Measurements from ENCODE around the gene CNTRL.

CNTRL gene

GRCh38 chr9:121038362-121038761 is 36.4 kb upstream of the CNTRL start:
- H3K27ac ChIP-seq = no peak overlapping the region
- H3K4me3 ChIP-seq = no peak overlapping the region
- DNase-seq (ENCODE audit: low spot score) = no peak
- TF ChIP-seq, protein P1, sequence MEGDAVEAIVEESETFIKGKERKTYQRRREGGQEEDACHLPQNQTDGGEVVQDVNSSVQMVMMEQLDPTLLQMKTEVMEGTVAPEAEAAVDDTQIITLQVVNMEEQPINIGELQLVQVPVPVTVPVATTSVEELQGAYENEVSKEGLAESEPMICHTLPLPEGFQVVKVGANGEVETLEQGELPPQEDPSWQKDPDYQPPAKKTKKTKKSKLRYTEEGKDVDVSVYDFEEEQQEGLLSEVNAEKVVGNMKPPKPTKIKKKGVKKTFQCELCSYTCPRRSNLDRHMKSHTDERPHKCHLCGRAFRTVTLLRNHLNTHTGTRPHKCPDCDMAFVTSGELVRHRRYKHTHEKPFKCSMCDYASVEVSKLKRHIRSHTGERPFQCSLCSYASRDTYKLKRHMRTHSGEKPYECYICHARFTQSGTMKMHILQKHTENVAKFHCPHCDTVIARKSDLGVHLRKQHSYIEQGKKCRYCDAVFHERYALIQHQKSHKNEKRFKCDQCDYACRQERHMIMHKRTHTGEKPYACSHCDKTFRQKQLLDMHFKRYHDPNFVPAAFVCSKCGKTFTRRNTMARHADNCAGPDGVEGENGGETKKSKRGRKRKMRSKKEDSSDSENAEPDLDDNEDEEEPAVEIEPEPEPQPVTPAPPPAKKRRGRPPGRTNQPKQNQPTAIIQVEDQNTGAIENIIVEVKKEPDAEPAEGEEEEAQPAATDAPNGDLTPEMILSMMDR (IDR thresholded peaks at IDR 0.05) = no peak

DNA sequence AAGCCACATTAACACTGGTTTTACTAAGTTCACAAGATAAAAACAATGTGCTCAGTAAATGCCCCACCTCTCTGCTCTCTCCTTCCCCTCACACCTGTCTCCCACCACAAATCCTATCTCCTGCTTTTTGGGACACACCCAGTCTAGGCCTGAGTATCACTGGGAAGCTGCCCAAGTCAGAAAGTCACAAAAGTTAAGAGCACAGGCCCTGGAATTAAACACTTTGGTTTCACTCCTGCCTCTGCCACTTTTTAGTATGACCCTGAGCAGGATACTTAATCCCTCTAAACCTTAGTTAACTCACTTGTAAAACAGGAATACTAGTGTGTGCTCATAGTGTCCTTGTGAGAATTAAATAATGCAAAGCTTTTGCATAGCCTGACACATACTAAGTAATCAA is 36.0 kb upstream of the CNTRL start:
- TF ChIP-seq, protein P1 (IDR thresholded peaks at IDR 0.05) = no peak
- Histone ChIP-seq H3K4me3 (no peak overlapping the region), H3K27ac (no peak overlapping the region)
- no peak for DNase-seq (ENCODE audit: low spot score)

- H3K27ac ChIP-seq = no peak overlapping the region
- no peak for DNase-seq (ENCODE audit: low spot score)
- TF ChIP-seq, protein P1 (IDR thresholded peaks at IDR 0.05) = no peak
- H3K4me3 ChIP-seq = no peak overlapping the region
Measured at GRCh38 chr9:121048175-121048574, 26.6 kb upstream of the CNTRL start.

DNA sequence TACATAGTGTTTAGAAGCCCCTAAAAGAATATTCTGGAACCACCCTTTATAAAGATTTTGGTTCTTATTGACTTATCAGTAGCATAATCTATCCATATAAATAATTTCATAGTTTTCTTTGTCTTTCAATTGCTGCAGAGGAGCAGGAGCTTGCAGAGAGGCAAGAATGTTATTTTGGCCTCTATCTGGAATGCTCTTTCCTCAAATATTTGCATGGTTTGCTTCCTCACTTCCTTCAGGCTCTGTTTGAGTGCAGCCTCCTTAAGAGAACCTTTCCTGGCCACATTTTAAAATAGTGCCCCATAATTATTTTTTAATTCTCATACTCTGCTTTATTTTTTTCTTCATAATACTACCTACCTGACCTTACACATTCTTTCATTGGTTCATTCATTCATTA is 26.1 kb upstream of the CNTRL start:
- Histone ChIP-seq H3K4me3 (no peak overlapping the region), H3K27ac (no peak overlapping the region)
- DNase-seq (ENCODE audit: low spot score) = no peak
- TF ChIP-seq, protein P1 (IDR thresholded peaks at IDR 0.05) = no peak

DNA sequence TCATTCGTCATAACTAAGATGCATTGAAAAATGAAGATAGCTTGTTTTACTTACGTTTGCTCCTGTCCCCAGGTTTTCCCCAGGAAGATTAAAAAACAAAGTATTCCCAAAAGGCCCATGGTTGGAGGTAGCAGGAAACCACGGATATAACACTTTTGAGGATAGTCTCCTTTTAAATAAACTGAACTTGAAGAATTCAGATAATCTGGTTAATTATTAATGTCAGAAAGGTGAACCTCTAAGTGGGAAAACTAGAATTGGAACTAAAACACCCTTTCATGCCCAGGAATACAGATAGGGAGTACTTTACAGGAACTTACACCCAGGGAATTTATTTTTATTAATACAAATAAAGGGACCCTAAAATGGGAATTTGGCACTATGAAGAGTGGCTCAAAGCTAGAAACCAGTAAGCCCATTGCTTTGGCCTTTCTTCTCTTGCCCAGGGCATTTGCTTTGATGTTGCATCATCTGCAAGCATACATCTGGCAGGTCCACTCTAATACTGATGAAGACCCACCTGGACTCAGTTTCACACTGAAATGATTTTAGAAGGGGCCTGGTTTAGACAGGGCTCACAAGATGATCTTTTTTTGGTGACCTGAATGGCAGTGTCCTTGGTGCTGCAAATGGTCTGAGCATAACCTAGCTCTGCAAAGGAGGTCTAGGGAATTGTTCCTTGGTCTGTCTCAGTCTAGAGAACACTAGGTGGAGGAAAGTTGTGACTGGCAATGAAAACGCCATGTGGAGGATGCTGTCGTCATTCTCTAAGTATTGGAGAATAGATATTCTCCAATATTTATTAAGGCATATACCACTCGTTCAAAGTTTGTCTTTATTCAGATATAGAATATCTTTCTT is 24.4 kb upstream of the CNTRL start, which contains the start of gene C5:
Gene C5, minus strand, starts transcription at position 148 of the 861 bp plus-strand sequence. Its CDS starts 29 bp downstream, at position 119.
- DNase-seq (ENCODE audit: low spot score) = no peak
- TF ChIP-seq, protein P1 (IDR thresholded peaks at IDR 0.05) = no peak
- Histone ChIP-seq H3K27ac (no peak within 1 kb of the TSS), H3K4me3 (no peak within 1 kb of the TSS)

GRCh38 chr9:121053544-121053943 is 21.2 kb upstream of the CNTRL start:
- DNase-seq (ENCODE audit: low spot score) = no peak
- Histone ChIP-seq H3K4me3 (no peak overlapping the region), H3K27ac (no peak overlapping the region)
- TF ChIP-seq, protein P1 (IDR thresholded peaks at IDR 0.05) = no peak

DNA sequence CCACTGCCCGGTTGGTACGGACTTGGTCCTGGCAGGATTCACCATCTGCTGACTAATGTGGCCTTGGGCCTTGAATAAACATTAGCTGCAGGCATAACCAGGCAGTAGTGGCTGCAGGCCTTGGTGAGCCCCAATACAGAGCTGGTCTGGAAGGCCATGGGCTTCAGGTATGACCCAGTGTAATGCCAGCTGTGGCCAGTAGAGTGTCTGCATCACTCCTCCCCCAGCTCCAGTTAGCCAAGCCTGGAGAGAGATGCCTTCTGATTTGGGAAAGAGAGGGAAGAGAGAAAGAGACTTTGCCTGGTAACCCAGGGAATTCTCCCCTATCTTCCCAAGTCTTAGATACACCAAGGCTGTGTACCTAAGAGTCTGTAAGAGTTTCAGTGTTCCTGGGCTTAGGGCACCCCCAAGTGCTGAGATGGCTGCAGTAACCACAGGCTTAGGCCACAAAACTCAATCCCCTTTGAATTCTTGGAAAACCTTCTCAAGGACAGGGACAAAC is 19.1 kb upstream of the CNTRL start:
- DNase-seq (ENCODE audit: low spot score) = no peak
- Histone ChIP-seq H3K4me3 (no peak overlapping the region), H3K27ac (no peak overlapping the region)
- TF ChIP-seq, protein P1 (IDR thresholded peaks at IDR 0.05) = no peak
